Adrenal gland (tissue), 12 donors: Measurements from ENCODE around the gene ARL9. TPM values are rescaled to one million over a fixed set of nuclear protein-coding genes. Genes with fewer than 3 reads are reported as not detected.
"Not testable (repeated sequence)": the region's sequence is repeated elsewhere in the genome, so short reads cannot be mapped to it uniquely, and the experiment has no call there.

Experiments
- DNase-seq, 7 donors: peaks; one replicate each; pipeline ENCODE4 v3.0.0-alpha.2; 2019 to 2020
- H3K27ac ChIP-seq, 5 donors: fragments of 200-600 bp; sonication (generic) in 4 of 5; 1 replicate in 3 of 5; 2 replicates in 2 of 5; pipeline versions ENCODE4 v1.5.1 to v1.8.0; 2016 to 2020; ENCODE audit warnings: mild to moderate bottlenecking in 1 of 5
- H3K27me3 ChIP-seq: fragments of 200-600 bp; 2 replicates; pipeline ENCODE4 v1.8.0; 2021
- H3K36me3 ChIP-seq, 2 donors: fragments of 200-600 bp; replicated peaks in 1 of 2; 1 replicate in 1 of 2; 2 replicates in 1 of 2; pipeline versions ENCODE4 v1.5.1 to v1.8.0; 2018 to 2022
- H3K4me1 ChIP-seq, 2 donors: fragments of 200-600 bp; replicated peaks in 1 of 2; 1 replicate in 1 of 2; 2 replicates in 1 of 2; pipeline versions ENCODE4 v1.5.1 to v1.8.0; 2018 to 2021
- H3K4me3 ChIP-seq, 4 donors: fragments of 200-600 bp; sonication (generic) in 3 of 4; one replicate each; pipeline ENCODE4 v1.5.1; 2016 to 2018
- H3K9me3 ChIP-seq, 3 donors: fragments of 200-600 bp; sonication (generic) in 1 of 3; replicated peaks in 1 of 3; 1 replicate in 2 of 3; 2 replicates in 1 of 3; pipeline versions ENCODE4 v1.5.1 to v1.8.0; 2016 to 2021
- POLR2A ChIP-seq, 2 donors: fragments of 450-650 bp; IDR thresholded peaks; one replicate each; pipeline ENCODE4 v1.6.1; 2017; ENCODE audit warnings: antibody characterized with exemption in 2 of 2, mild to moderate bottlenecking in 2 of 2, moderate library complexity in 1 of 2
- WGBS, 4 donors: extraction: QIAGEN DNeasy Blood & Tissue Kit in 2 of 4; methylation state at CpG; one replicate each; pipeline versions ENCODE4 v1.1.5 to v1.1.7; 2013 to 2017; 5-methylcytosine and 5-hydroxymethylcytosine counted together
- intact Hi-C, 2 donors: fragments of 100-400 bp; cut with DNase I; formaldehyde crosslinking; loops; one replicate each; pipeline versions ENCODE4 v1.14.1 to v1.15.0; 2022 to 2023
- polyA plus RNA-seq, 3 donors: library from polyadenylated mRNA; stranded (reverse); fragments of 200-250 nt in 2 of 3; fragments of 350-450 nt in 1 of 3; fragmentation: Illumina TruSeq in 1 of 3; extraction: RNeasy Lipid Tissue Mini Kit (QIAGEN cat#74804) in 1 of 3; gene quantifications; one replicate each; pipeline ENCODE4 v1.2.3, GENCODE V29; 2013 to 2014
- total RNA-seq, 9 donors: library from RNA; depleted of rRNA in 4 of 9; stranded (reverse); fragments of >200 nt in 4 of 9; fragments of 120-200 nt in 1 of 9; fragmentation: NEBNext Ultra II Directional in 1 of 9; extraction: Animal tissue kit (Norgen Biotek cat#: 25700) in 1 of 9; gene quantifications; one replicate each; pipeline versions ENCODE4 v1.1.0 to v1.2.4, GENCODE V29; 2013 to 2023
- TF ChIP-seq, protein P1 (sequence below), 6 experiments: fragments of 450-650 bp in 4 of 6; fragments of 200-600 bp in 2 of 6; sonication (generic) in 1 of 6; IDR thresholded peaks; 1 replicate in 5 of 6; 2 replicates in 1 of 6; pipeline versions ENCODE4 v1.5.1 to v1.8.0; 2016 to 2021; ENCODE audit warnings: antibody characterized with exemption in 6 of 6, mild to moderate bottlenecking in 2 of 6, moderate library complexity in 1 of 6
- donor health status: healthy with polysubstance abuse.
- donor health status: Bipolar disorder and iron deficiency.
- donor health status: DM: yes; HTN: yes; CAD: no.
- donor health status: DM: no; HTN: no; CAD: no.
- donor health status: DM: no; HTN: no; CAD: no.
- donor health status: DM: yes; HTN: yes; CAD: no.

The ARL9 gene
- total and polyA plus RNA-seq, 12 donors = 0.28 to 1.2 (median 0.65) TPM; not detected in 3

- H3K9me3 ChIP-seq = no peaks in the 10 kb centered on the region
- DNase-seq = no peak
- WGBS, 4 donors = 76 to 86% (median 80%) methylated on average over 3 of the region's 3 CpGs
- no peak for TF ChIP-seq POLR2A (IDR thresholded peaks at IDR 0.05)
- TF ChIP-seq, protein P1, sequence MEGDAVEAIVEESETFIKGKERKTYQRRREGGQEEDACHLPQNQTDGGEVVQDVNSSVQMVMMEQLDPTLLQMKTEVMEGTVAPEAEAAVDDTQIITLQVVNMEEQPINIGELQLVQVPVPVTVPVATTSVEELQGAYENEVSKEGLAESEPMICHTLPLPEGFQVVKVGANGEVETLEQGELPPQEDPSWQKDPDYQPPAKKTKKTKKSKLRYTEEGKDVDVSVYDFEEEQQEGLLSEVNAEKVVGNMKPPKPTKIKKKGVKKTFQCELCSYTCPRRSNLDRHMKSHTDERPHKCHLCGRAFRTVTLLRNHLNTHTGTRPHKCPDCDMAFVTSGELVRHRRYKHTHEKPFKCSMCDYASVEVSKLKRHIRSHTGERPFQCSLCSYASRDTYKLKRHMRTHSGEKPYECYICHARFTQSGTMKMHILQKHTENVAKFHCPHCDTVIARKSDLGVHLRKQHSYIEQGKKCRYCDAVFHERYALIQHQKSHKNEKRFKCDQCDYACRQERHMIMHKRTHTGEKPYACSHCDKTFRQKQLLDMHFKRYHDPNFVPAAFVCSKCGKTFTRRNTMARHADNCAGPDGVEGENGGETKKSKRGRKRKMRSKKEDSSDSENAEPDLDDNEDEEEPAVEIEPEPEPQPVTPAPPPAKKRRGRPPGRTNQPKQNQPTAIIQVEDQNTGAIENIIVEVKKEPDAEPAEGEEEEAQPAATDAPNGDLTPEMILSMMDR (IDR thresholded peaks at IDR 0.05) = no peak
- H3K4me1 ChIP-seq = peaks cover 11 to 26% of the 10 kb centered on the region in 2 donors
- H3K27ac ChIP-seq = no peak overlapping the region
- no peaks in the 10 kb centered on the region for H3K27me3 ChIP-seq
- intact Hi-C loops = no loop called here
- no peak overlapping the region for H3K4me3 ChIP-seq
- H3K36me3 ChIP-seq = peaks cover 0 to 27% of the 10 kb centered on the region in 2 donors
Observed at GRCh38 chr4:56464581-56464980, 41.0 kb upstream of the ARL9 start.

DNA sequence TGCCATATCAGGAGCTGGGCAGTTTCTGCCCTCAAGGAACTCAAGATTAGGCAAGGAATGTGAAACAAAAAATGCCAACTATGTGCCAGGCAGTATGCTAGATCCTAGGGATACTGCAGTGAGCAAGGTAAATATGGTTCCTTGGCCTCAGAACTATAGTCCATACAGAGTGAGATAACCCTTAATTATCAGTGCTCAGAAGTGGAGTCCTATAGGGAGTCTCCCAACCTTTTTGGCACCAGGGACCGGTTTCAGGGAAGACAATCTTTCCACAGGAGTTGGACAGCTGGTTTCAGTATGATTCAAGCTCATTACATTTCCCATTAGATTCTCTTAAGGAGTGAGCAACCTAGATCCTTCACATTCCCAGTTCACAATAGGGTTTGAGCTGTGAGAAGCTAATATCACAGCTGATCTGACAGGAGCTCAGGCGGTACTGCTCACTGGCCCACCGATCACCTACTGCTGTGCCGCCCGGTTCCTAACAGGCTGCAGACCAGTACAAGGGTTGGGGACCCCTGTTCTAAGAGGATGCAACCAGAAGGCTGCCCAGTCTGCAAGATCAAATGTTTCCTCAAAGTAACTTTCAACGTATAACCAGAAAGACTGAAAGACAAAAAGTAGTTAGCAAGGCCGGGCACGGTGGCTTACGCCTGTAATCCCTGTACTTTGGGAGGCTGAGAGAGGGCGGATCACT is 39.8 kb upstream of the ARL9 start:
- DNase-seq = no peak
- WGBS, 4 donors = 67 to 82% (median 72%) methylated on average over 10 of the region's 10 CpGs
- Histone ChIP-seq H3K36me3 (peaks cover 0 to 21% of the 10 kb centered on the region in 2 donors), H3K4me1 (peaks cover 11 to 29% of the 10 kb centered on the region in 2 donors), H3K9me3 (no peaks in the 10 kb centered on the region), H3K27me3 (no peaks in the 10 kb centered on the region), H3K27ac (peak overlapping the region in 2 of 5 donors; percentile 44 to 94), H3K4me3 (peak overlapping the region in 1 of 4 donors; percentile 97)
- intact Hi-C loops = no loop called here
- TF ChIP-seq, protein P1 (IDR thresholded peaks at IDR 0.05) = no peak
- TF ChIP-seq POLR2A (IDR thresholded peaks at IDR 0.05) = no peak

- H3K27me3 ChIP-seq, intact Hi-C loops, H3K9me3 ChIP-seq: not testable (repeated sequence)
- 14 to 20% (median 14%) methylated on average over 8 of the region's 8 CpGs for WGBS, 4 donors
- Histone ChIP-seq H3K36me3 (peaks cover 0 to 20% of the 10 kb centered on the region in 2 donors), H3K27ac (peak overlapping the region; percentile 87 to 94 (median 90)), H3K4me3 (peak overlapping the region in 3 of 4 donors; percentile 93 to 100 (median 97)), H3K4me1 (peaks cover 11 to 29% of the 10 kb centered on the region in 2 donors)
- TF ChIP-seq POLR2A (IDR thresholded peaks at IDR 0.05) = peak; percentile 32 to 85
- DNase-seq = peak in 6 of 7 donors; percentile 25 to 68 (median 53)
Observed at GRCh38 chr4:56466296-56466761, 39.3 kb upstream of the ARL9 start.

GRCh38 chr4:56466910-56467283 is 38.7 kb upstream of the ARL9 start:
- Histone ChIP-seq H3K27ac (peak overlapping the region; percentile 87 to 94 (median 90)), H3K9me3 (no peaks in the 10 kb centered on the region), H3K36me3 (peaks cover 0 to 20% of the 10 kb centered on the region in 2 donors), H3K4me3 (peak overlapping the region; percentile 69 to 100 (median 95)), H3K27me3 (no peaks in the 10 kb centered on the region), H3K4me1 (peaks cover 11 to 29% of the 10 kb centered on the region in 2 donors)
- WGBS, 4 donors = 0 to 3% (median 0%) methylated on average over 8 of the region's 8 CpGs
- TF ChIP-seq, protein P1 (IDR thresholded peaks at IDR 0.05) = no peak
- intact Hi-C loops = no loop called here
- peak in 1 of 7 donors; percentile 17 for DNase-seq
